NCI-H1417 (cell line): ENCODE measurements around the gene CLNK.

Experiments
- DNase-seq, 3 experiments: peaks; one replicate each; lab custom pipeline; 2025; lab: John Stamatoyannopoulos, UW

CLNK gene

DNA sequence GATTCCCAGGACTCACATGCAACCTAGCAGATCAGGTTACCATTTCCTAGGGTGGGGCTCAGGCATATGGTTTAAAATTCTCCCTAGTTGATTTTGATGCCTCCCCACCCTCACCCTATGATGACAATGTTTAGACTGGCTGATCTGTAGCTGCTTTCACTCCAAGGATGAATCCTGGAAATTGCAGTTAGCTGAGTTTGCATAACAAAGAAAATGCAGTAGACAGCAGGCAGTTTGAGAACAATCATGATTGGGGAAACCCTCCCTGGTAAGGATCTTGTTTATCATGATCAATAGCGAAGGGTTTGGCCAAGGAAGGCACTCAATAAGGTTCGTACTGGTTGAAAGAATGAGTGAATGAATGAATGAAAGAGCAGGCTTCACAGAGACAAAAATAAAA lies 229.4 kb downstream of the CLNK start:
- DNase-seq: no peak

DNA sequence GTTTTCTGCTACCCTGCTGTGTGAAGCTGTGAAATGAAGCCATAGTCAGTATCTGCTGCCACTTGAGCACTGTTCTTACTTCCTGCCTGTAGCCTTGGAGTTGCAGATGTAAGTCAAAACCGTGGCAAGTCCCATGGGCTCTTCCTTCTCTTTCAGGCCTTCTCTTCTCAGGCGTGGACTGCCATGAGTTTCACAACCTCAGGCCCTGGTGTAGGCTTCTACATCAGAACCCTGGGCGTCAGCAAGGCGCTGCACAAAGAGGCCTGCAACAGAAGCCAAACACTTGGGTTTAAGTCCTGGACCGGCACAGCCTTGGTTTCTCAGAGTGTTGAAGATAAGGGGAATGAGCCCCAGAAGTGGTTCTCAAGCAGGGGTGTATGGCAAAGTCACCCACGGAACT lies 229.8 kb downstream of the CLNK start:
- DNase-seq: no peak

DNA sequence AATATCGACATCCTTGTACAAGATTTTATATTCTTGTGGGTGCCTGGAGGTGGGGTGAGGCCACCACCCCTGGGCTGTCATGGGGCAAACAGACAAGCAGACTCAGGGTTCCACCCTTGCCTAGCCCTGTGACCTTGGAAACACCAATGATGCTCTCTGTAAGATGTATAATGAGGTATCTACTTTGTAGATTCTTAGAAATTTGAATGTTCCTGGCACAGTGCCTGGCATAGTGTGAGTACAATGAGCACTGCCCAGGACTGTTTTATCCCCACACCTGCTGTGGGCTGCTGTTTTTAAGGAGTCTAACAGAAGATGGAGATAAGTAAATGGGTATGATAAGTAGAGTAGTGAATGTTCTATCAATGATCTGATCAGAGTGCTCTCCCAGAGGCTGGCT lies 230.4 kb downstream of the CLNK start:
- no peak for DNase-seq

DNA sequence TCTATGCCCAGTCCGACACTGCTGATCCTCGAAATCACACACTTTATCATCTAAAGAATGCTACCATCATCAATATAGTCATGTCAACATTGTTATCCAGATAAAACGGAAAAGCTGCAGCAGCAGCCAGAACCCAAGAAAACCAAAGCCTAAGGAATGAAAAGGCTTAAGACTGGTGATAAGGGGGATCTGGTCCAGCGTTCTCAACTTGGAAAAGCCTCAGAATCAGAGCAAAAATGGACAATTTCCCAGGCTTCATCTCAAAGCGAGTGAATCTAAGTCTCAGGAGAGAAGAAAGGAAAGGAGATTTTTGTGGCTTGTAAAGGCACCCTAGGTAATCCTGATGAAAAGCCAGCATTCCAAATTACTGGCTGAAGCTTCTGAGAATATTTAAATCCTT lies 235.6 kb downstream of the CLNK start:
- no peak for DNase-seq

DNA sequence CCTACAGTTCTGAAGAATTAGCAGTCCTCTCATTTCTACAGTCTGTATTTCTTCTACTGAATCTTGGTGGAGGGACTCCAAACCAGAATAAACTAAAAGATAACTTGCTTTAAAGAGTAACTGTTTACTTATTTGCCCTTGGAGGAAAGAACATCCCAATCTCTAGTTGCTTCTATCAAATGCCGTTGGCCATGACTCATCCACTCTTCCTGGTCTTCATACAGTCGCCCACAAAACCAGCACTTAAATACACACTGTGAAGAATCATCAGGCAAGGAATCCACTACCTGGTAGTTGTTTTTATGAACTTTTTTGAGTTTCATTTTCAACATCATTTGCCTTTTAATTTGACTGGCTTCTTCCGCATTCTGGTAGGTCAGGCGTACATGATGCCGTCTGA lies 241.6 kb downstream of the CLNK start:
- DNase-seq: no peak

DNA sequence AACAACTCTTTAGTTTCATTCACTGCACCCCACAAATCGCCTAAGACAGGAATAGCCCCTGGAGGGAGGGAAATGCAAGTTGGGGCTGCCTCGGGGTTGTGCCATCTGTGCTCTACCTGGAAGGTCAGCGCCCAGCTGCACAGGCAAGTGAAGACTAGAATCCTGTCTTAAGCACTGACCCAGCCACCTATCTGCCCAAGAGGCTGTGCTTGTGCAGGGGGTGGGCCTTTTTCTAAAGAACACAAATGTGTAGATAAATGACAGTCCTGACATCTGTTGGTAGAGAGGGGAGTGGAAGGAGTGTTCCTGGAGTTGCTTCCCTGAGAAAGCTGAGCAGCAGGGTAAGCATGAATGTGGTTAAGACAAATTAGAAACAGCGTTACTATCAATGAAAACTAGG lies 243.1 kb downstream of the CLNK start:
- DNase-seq: no peak

DNA sequence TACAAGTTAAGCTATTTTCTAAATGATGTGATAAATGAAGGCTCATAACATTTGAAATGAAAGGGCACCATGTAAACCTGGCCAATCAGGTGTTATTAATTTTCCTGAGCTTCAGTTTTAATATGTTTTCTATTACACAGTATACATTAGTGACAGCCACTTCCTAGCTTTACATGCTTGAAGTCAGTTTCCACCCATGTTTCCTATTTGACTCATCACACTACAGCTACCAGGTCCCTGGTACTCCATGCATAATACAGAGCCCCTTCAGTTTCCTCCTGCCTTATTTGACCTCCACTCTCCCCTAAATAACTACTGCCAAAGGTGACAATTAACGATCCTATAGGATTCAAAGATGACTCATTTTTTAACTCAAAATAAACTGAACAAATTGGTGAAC lies 245.6 kb downstream of the CLNK start:
- DNase-seq: no peak

DNA sequence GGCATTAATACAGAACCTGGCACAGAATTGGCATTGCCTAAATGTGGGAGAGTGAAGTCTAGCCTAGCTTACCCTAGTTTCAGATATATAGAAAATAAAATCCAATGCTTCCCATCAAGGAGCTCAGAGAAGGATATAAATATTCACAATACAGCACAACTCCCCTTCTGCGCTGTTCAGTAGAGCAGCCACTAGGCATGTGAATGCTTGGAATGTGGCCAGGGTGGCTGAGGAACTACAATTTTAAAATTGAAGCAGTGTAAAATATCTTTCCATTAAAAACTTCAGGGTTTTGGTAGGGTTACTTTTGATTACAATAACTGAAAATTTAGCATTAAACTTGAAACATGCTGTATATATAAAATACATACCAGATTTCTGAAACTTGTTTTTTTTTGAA lies 246.8 kb downstream of the CLNK start:
- no peak for DNase-seq
